Epithelial cell of prostate (primary cell): ENCODE results near the gene SLBP.
"Not testable (repeated sequence)": the region's sequence is repeated elsewhere in the genome, so short reads cannot be mapped to it uniquely, and the experiment has no call there.

ENCODE experiments used
- DNase-seq: peaks from one replicate; pipeline ENCODE4 v3.0.0-alpha.2; 2011; ENCODE audit warnings: low read depth, low spot score
- H3K27ac ChIP-seq: fragments of 450-650 bp; 2 replicates; pipeline ENCODE4 v1.5.1; 2017; ENCODE audit warnings: mild to moderate bottlenecking

Gene SLBP

DNA sequence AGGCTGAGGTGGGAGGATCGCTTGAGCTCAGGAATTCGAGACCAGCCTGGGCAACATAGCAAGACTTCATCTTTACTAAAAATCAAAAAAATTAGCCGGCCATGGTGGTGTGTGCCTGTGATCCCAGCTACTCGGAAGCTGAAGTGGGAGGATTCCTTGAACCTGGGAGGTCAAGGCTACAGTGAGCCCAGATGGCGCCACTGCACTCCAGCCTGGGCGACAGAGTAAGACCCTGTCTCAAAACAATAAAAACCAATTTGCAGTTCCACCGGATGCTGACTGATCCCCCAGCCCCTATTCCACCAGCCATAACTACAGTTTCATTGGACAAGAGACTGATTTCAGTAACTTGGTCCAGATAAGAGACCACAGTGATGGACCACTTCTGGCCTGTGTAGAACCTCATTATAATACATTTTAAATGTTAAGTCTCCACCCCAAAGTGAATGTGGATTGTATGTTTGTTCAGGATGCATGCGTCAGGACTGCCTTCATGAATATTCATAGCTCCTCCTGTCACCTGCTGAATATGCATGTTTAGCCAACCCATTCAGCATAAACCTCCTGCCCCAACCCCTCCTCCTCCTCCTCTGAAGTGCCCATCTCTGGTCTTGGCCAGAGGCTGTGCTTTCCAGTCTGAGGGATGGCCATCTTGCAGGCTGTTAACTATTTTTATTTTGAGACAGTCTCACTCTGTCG, 2.3 kb upstream of the SLBP start:
- DNase-seq = no peak
- H3K27ac ChIP-seq = no peak overlapping the region

DNA sequence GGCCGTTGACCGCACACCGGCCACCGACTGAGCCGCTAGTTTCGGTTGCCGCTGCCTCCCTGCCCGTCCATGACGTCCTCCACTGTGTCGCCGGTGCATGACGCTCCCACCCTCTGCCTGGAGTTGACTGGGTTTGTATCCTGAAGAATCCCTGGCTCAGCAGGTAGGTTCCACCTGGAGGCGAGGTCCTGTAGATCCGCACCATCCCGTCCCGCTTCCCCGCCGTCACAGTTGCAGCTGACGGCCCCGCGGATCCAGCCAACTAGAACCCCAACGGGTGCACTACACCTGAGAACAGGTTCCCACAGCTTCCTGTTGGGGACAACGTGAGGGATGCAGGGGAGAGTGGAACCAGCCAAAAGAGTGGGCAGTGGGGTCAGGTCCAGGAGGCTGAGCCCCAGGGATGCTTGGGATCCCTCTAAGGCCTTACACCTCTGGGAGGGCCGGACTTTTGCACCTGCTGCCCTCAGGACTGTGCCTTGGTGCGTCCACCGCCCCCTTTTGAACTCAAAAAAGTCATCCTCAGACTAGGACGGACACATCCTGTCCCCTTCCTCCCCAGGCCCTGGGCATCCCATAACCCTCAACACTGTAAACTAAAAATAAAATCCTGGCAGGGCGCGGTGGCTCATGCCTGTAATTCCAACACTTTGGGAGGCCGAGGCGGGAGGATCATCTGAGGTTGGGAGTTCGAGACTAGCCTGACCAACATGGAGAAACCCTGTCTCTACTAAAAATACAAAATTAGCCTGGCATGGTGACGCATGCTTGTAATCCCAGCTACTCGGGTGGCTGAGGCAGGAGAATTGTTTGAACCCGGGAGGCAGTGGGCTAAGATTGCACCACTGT, 1.1 kb upstream of the SLBP start:
- peak overlapping the region; percentile 94 for H3K27ac ChIP-seq
- no peak for DNase-seq

DNA sequence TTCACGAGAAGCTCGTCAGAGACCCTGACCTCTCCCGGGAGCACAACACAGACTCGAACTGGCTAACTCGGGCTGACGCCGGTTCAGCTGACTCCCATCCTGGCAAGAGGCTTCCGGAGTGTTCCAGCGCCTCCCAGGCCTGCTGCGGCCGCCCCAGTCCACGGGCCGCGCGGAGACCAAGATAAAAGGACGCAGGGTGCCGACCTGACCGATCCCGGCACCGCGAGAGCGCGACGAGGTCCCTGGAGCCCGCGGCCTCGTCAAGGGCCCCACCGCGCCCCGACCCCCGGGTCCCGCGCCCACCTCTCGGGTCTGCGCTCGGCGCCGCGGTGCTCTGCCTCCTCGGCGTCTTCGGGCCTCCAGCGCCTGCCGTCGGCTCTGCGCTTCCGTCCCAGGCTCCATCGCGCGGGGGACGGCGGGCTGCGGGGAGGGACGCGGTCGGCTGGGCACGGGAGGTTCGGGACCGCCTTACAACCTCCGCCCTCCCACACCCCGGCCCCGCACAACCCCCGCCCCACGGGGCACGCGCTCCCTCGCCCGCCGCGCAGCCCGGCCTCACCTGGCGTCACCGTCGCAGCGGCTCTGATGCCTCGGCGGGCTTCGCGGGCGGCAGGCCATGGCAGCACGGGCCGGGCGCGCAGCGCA, 426 bp downstream of the SLBP start:
- no peak for DNase-seq
- peak overlapping the region; percentile 94 for H3K27ac ChIP-seq

DNA sequence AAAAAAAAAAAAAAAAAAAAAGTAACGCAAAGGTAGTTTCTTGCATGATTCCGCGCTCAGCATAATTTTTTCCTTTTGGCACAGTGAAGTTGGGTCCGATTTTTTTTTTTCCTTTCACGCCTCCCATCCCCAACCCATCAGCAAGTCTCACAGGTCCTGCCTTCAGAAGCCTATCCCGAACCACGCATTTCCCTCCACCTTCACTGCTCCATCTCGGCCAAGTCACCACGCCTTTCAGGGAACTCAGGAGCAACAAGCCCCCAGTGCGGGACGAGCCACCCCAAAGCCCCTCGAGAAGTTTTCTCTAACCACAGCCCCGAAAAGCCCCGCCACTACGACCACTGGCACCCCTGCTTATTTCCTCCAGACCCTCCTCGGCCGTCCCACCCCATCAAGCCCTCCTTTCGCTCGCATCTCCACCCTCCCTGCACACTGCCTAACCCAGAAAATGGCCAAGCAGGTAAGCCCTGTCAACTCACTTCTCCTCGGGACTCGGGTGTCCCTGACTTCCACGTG, 1.0 kb downstream of the SLBP start:
- DNase-seq = no peak
- H3K27ac ChIP-seq = peak overlapping the region; percentile 94

DNA sequence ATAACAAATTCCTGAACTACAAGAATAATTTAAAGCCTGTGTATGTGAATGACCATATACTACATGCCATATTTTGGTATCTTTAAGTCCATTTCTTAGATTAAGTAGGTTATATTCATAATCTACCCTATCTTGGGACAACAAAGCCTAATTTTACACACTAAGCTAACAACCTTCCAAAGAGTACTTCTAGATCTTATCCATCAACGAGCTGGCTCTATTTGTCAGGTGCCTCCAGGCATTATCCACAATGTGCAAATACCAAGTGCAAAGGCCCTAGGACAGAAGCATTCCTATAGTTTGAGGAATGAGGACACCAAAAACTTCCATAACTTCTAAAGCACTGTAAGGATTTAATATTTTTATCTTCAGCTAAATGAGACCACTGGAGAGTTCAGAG, 3.5 kb downstream of the SLBP start:
- no peak overlapping the region for H3K27ac ChIP-seq
- DNase-seq = no peak

DNA sequence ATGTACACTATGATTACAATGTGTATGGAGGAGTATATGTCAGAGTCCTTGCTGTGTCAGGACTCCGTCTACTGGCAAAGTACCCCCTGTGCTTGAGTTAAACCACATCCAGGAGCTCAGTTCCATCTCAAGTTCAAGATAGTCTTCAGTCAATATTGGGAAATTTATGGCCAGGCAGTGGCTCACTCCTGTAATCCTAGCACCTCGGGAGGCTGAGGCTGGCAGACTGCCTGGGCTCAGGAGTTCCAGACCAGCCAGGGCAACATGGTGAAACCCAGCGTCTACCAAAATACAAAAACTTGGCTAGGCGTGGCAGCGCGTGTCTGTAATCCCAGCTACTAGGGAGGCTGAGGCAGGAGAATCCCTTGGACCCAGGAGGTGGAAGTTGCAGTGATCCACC, 5.8 kb downstream of the SLBP start:
- no peak overlapping the region for H3K27ac ChIP-seq
- no peak for DNase-seq

DNA sequence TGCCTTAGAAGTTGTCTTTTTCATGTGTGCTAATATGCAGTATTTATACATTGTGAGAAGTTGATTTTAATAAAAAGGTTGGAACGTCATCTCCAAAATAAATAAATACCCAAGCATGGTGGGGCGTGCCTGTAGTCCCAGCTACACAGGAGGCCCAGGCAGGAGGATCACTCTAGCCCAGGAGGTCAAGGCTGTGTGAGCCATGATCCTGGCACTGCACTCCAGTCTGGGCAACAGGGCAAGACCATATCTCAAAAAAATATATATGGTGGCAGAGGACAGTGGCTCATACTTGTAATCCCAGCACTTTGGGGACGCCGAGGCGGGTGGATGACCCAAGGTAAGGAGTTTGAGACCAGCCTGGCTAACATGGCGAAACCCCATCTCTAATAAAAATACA, 6.4 kb downstream of the SLBP start:
- H3K27ac ChIP-seq = no peak overlapping the region

DNA sequence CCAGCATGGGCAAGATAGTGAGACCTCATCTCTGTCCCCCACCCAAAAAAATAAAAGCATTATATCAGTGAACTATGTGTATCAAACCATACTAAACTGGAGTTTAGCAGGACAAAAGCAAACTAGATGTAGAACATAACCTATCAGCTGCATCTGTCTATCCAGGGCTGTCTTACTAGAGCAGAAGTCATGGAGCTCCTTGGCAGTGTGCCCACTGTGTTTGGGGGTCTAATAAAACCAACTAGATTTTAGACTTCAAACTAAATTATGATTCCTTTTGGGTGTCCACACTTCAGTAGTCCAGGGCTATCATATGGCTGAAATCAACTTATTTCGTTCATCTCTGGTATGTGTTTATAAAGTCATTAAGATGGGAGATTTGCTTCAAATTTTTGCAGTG, 8.3 kb downstream of the SLBP start:
- no peak for DNase-seq
- H3K27ac ChIP-seq = no peak overlapping the region

More for the DNA sequence above, 6.4 kb downstream of the SLBP start:
- no peak for DNase-seq

DNA sequence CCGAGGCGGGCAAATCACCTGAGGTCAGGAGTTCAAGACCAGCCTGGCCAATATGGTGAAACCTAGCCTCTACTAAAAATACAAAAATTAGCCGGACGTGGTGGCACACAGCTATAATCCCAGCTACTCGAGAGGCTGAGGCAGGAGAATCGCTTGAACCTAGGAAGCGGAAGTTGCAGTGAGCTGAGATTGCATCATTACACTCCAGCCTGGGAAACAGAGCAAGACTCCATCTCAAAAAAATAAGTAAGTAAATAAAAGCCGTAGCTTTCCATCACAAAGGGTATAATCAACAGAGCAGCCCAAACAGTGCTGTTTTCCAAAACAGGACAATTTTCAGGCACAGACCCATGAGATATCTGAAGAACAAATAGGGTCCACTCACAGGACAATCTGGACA, 10.4 kb downstream of the SLBP start:
- DNase-seq, H3K27ac ChIP-seq: not testable (repeated sequence)

DNA sequence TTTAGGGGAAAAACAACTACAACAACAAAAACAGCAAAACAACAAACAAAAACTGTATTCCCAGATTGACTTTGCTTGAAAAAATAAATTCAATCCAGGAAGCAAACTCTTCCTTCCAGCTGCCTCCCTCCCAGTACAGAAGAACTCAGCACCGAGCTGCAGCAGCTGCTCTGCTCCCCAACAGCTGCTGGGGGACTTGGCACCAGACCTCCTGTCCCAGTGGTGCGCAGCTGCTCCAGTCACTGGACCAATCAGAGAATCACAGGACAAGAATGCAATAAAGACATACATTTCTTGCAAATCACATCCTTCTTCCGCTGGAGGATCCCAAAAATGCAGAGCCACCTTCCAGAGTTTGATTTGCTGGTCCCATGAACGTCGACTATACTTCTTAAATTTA, 16.2 kb downstream of the SLBP start:
- no peak for DNase-seq

DNA sequence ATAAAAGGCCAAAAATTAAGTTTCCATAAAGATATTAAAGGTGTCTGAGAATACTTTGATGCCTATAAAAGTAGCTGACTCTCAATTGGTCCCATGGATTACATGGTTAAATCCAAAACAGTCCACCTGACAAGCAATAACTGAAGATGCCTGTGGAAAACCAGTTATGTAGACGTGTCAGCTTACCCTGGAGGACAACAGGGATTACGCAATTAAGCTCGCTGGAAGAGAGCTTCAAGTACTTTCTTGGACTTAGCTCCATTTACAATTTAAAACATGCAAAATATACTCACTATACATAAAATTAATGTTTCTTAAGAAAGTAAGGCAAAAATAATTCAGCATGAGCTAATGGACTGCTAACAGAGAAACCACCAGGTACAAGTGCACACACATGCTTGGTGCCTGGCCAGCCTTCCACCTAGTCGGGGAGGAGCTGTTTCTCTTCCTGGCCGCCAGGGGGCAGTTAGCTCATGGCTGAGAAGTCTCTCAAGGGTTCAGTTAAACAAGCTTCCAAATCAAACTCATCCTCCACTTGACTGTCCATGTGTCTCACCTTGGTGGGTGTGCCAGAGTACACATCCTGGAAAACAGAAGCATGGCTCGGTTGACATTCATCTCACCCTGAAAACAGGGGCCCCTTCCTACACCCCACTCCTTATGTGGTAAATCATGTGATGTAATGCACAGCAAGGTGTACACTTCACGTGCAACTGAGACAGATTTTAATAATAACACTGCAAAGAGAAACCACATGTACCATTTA, 18.8 kb downstream of the SLBP start:
- H3K27ac ChIP-seq = peak overlapping the region; percentile 27

More for the DNA sequence above, 16.2 kb downstream of the SLBP start:
- no peak overlapping the region for H3K27ac ChIP-seq

DNA sequence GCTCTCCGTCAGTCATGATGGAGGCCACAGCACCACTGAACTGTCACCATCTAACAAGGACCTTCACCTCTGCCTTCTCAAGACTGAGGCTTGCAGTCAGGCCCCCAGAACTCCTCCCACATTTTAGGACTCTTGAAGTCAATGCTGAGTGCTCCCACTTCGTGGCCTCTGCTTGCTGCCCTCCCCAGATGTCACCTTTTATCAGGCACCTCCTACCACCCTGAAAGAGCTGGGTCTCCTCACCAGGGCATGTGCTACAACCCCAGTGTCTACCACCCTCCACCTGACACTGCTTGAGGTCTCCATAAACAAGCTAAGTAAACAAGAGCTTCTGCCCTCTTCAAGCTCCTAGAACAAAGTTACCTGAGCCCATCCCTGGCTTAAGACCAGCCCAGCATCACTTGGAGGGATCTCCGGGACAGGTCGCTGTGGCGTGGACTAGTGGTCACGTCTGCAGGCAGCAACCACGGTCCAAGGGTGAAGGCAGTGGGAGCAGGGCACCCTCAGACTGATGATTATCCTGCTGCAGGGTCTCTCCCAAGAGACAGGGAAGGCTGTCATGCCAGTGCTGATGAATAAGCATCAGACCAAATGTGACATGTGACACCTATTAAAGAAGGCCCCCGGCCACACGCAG, 20.3 kb downstream of the SLBP start:
- no peak overlapping the region for H3K27ac ChIP-seq
- DNase-seq = no peak

More for the DNA sequence above, 18.8 kb downstream of the SLBP start:
- no peak for DNase-seq

DNA sequence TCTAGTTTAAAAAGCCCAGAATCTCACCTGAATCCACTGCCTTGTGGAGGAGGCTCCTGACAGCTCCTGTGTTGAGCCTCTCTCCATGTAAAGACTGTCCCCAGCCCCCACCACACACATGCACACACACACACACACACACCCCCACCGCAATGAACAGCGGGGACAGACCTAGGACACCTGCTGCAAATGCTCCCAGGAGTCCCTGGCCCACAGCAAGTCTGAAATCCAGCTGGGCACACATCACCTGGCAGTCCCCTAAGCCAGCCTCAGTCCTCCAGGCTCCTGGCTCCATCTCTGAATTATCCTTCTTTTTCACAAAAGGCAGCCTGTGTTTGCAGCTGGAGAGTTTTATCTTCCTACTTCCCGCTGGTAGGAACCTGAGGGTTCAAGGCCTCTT, 21.4 kb downstream of the SLBP start:
- H3K27ac ChIP-seq = no peak overlapping the region
- no peak for DNase-seq

DNA sequence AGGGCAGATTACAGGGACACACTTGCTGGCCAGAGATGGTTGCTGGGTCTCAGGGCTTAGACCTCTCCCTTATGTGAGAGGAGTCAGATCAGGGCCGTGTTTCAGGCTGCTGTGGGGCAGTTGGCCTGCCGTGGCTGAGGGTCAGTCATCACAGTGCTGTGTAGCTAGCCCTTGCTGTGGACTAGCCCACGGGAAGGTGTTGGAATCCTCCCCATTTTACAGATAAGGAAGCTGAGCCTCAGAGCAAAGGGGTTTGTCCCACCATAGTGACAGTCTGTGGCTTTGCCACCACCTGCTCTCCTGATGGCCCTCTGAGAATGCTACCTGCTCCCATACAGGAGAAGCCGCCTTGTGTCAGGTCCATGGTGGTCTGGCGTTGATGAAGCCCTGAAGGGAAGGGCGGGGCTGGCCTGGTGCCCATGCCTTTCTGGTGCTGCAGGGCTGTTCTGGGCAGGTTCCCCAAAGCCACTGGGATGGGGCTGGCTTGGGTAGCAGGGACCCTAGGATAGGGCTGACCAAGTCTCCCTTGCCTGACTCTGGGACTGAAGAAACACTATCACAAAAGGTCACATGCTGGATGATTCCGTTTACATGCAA, 25.6 kb downstream of the SLBP start:
- no peak for DNase-seq
- H3K27ac ChIP-seq = no peak overlapping the region

DNA sequence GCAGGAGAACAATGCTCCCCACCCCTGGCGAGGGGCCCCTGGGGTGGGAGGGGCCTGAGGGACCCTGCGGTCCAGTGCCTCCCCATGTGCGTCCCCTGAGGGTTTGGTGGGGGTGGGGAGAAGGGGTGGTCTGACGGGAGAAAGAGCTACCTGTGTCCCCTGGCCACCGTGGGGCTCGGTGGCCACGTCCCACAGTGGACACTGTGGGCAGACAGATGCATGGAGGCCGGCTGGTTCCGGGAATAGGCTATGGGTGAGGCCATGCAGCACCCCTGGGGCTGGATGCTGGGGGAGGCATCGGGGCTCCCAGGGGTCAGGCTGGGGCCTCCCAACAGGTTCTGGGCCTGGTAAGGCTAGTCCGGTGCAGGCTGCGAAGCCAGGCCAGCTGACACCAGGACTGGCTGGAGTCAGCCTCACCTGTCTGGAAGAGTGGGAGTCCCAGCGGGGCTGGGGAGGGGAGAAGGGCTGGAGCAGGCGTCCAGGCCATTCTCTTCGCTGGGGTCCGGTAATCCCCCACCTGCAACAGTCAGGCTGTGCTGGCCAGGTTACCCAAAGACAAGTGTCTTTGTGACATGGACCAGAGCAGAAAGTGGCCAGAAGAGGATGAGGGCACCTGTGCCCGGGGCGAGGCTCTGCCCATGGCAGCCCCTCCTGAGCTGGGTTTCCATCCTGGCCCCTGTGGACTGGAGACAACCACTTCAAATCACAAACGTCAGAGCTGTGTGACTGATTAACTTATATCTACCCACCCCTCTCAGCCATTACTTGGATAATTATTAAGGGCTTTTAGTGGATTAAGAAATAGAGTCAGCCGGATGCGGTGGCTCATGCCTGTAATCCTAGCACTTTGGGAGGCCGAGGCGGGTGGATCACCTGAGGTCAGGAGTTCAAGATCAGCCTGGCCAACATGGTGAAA, 26.6 kb downstream of the SLBP start:
- H3K27ac ChIP-seq = no peak overlapping the region
- DNase-seq = no peak

DNA sequence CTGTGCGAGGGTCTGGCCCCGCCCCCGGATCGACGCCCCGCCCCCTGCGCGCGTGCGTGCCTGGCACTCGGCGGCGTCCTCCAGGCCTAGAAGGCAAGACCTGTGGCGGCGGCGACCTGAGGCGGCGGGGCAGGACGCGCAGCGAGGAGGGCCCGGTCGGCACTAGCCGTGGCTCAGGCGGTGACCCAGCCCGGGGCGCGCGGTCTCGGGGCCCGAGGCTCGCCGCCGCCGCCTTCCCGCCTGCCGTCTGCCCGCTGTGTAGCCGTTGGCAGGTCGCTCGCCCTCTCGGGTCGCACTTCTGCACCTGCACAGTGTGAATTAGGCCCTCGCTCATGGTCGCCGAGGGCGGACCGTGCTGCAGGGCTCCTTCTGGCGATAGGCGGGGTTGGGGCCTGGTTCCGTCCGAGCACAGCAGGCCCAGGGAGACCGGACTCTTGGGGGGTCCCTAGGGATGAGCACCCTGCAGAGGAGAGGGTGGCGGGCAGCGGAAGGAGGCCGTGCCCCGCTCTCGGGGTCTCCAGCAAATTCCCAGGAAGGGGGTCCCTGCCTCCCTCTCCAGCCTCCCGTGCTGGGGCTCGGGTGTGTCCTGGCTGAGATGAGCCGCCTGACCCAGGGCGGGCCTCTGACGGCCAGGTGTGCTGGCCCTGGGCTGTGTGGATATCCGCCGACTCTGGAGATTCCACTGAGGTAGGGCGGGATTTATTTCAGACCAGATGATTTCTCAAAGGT, 27.4 kb downstream of the SLBP start:
- DNase-seq = no peak
- no peak overlapping the region for H3K27ac ChIP-seq

DNA sequence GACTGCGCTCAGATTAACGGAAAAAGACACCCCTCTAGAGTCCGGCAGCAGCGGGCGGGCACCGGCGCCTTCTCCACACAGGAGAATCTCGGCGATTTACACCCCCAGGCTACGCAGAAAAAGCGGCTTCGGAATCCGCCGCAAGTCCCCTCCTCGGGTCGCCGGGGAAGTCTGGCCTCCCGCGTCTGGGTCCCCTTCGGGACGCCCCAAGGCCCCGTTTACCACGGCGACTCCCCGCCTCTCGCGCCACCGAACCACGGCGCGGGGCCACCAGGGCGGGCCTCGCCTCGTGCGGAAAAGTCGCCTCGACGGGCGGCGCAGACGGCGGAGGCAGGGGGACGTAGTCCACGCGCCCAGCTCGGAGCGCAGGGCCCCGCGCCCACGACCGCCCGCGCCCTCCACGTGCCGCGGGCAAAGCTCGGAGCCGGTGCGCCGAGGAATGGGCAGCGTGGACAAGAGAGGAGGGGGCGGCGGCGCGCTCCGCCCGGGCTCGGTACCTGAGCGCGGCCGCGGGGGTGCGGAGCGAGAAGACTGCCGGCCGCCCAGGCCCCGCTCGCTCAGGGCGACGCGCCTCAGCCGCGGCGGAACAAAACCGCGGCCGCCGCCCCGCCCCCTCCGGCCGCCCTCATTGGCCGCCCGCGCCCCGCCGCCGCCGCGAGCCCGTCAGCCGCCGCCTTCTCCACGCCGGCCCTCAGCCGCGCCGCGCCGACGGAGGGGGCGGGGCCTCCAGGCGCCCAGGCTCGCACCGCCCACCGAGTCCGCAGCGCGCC, 28.2 kb downstream of the SLBP start, which contains the start of gene FAM53A:
FAM53A (minus strand) TSS at position 578 of the 770 bp plus-strand sequence. CDS start 15,572 bp downstream, outside the sequence.
- H3K27ac ChIP-seq = peak within 1 kb of the TSS; percentile 32
- no peak for DNase-seq
